GM21526 (cell line): ENCODE measurements around the gene AQP6.

ENCODE experiments used
- ATAC-seq: cut with Tn5 transposase; IDR thresholded peaks from one replicate; pipeline ENCODE4 v1.9.1; 2021; ENCODE audit warnings: moderate library complexity; ENCODE audit not compliant: unreplicated experiment, low FRiP score

AQP6 gene

DNA sequence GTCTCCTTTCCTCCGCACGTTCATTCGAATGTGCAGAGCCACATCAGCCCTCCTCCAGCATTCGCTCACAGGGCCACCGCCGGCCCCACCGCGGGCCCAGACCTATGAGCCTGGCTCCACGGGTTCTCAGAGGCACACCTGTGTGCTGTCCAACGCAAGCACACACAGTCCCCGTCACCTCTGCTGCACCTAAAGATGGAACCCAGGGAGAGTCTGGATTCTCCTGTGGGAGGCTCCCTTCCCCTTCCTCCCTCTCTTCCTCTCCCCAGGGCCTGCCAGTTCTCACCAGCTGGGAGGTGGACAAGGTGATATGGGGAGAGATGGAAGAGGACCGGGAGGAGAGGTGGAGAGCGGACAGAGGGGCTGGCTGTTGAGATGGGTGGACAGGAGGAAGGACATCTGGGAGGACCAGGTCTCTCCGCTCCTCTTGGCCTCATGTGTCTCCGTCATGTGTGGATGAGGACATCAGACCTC is 4.9 kb upstream of the AQP6 start:
- ATAC-seq: no peak

DNA sequence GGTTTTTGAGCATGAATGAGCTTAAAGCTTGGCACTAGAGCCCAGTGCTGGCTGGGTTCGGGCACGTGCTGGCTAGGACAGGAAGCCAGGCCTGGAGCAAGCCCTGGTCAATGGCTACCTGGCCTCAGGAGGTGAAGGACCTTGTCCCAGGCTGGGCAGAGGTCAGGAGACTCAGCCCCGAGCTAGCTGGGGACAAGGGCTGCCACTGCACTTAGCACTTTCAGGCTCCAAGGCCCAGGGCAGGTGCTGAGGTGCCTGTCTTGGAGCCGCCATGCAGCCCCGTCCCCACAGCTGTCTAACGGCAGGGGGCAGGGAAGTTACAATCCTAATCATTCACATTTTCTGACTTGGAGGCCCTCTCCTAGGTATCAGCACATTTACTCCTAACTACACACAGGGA is 4.3 kb upstream of the AQP6 start:
- no peak for ATAC-seq

DNA sequence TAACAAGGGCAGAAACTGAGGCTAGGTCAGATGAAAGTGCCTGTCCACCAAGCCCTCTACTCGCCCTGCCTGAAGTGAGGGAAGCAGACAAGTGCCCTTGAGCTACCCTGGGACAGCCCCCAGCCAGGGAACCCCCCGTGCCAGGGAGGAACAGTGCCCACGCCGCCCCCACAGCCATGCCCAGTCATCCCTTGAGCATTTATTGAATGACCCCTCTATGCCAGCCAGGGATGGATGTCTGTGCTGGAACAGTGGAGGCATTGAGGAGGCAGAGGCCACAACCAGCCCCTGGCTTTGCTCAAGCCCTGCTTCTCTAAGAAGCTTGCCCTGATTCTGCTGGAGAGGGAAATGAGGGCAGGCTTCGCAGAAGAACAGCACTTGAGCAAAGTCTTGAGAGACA is 3.7 kb upstream of the AQP6 start:
- ATAC-seq: no peak

DNA sequence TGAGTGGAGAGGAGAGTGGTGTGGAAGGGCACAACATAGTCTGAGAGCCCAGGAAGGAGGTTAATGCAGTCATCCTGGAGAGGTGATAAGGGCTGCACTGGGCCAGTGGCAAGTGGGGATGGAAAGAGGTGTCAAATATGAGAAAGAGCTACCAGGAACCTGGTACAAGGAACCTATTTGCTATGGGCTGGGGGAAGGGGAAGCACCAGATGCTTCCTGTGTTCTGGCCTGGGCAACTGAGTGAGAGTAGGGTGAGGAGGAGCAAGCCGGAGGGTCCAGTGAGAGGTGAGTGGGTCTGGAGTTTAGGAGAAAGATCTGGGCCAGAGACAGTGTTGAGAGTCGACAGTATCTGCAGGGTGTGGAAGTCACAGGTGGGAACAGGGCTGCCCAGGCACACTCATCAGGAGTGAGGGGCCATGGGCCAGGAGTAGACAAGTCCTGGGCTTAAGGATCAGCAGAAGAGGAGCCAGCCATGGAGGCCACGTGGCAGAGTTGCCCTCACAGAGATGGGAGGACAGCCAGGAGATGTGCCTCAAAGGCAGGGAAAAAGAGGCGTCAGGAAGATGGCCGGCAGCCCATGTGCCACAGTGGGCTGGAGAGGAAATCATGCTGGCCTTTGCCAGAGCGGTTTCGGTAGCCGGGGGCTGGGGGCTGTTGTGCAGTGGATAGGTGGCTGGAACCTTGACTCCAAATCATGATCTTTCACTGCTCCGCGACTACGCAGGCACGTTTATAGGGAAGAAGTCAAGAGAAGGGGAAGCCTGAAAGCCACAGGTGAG is 2.9 kb upstream of the AQP6 start:
- no peak for ATAC-seq

DNA sequence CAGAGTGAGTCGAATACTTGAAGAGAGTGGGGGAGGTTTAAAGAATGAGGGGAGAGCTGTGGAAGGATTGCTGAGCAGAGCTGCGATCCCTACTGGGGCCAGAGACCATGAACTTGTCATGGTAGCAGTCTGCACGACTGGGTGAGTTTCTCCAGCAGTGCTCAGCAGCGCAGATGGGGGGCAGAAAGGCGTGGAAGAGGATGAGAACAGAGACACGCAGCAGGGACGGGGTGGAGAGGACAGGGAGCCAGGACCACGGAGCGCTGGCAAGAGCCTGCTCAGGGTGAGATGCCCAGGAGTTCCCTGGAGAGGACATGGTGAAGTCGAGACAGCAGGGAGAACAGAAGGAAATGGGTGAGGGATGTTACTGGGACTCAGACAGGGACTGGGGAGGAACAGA is 2.1 kb upstream of the AQP6 start:
- ATAC-seq: no peak

DNA sequence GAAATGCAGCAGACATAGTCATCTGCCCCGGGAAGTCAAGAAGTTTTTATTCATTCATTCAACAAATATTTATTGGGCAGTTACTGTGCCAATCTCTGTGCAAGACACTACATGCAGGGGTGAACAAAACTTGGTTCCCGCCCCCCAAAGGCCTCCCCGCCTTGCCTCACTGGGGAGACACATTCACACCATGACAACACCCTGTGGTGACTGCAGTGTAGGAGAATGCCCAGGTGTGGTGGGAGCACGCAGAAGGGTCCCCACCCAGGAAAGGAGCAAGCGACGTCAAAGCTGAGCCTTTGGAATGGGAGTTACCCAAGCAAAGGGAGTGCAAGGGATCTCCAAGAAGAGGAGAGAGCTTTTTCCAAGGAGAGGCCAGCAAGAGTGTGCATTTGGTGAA is 1.6 kb upstream of the AQP6 start:
- no peak for ATAC-seq

DNA sequence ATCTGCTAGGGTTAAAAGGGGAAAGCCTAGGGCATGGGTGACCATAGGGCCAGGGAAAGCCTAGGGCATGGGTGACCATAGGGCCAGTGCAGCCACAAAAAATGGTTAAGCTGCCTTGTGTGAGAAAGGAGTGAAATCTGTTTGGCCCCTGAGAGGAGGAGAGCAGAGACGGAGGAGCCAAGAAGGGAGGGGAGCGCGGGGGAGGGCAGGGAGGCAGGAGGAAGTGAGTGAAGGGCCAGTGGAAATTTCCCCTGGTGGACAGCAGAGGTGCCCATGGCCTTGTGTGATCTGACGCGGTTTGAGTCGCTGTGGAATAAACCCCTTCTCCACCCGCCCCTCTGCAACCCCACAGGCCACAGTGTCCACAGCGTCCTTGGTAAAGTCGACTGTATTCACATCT is 618 bp upstream of the AQP6 start:
- no peak for ATAC-seq

DNA sequence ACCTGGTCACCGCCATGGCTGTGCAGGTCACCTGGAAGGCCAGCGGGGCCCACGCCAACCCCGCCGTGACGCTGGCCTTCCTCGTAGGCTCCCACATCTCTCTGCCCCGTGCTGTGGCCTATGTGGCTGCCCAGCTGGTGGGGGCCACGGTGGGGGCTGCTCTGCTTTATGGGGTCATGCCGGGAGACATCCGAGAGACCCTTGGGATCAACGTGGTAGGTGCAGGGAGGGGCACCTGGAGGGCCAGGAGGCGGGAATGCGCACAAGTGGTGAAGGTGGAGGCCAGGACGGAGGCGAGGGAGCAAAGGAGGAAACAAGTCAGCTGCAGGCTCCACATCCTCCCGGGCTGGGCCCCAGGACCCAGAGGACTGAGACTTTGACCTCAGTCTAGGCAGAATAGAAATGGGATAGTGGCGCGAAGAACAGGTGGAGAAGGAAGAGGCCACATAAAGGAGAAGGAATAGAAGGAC is 649 bp downstream of the AQP6 start:
- ATAC-seq: no peak

DNA sequence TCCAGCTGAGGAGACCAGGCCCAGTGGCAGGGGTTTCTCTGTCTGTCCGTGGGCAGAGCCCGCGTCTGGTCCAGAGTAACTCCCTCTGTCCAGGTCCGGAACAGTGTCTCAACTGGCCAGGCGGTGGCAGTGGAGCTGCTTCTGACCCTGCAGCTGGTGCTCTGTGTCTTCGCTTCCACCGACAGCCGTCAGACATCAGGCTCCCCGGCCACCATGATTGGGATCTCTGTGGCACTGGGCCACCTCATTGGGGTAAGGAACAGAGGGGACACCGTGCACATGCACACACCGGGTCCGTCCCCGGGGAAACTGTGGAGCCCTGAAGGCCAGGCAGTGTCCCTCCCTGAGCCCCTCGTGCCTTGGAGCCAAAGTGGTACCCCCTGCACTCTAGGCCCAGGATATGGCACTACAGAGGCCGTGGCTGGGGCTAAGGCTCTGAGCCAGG is 1.5 kb downstream of the AQP6 start:
- no peak for ATAC-seq

DNA sequence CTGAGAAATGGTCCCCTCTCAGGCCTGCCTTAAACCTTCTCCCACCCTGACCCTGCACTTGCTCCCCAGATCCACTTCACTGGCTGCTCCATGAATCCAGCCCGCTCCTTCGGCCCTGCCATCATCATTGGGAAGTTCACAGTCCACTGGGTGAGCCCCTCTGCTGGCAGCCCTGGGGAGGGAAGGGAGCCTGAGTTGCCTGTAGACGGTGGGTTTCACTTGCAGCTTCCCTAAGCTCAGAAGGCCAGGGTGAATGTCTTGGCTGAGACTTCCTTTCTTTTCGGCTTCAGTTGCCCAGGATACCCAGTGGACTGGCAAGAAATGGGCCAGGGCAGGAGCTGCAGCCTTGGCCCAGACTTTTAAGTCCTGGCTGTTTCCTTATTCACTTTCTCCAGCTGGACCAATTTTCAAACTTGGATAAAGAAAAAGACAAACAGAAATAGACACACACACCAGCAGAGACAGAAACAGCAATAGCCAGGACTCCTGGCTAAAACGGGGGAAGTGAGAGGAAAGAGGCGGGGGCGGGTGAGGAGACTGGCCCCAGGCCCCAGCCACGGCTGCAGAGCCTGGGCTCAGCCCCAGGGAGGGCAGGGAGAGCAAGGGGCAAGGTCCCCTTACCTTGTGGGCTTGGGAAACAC is 2.0 kb downstream of the AQP6 start:
- ATAC-seq: no peak

DNA sequence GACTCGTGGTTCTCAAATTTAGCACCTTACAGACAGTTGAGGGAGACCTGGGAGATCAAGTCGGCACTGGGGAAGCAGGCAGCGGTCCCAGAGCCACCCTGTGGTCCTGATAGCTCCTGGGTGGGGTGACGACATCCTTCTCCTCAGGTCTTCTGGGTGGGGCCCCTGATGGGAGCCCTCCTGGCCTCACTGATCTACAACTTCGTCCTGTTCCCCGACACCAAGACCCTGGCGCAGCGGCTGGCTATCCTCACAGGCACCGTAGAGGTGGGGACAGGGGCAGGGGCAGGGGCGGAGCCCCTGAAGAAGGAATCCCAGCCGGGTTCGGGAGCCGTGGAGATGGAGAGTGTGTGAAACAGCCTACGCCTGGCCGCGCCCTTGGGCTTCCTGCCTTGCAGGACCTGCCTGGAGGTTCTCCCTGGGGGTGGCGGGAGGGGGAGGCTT is 2.6 kb downstream of the AQP6 start:
- no peak for ATAC-seq

DNA sequence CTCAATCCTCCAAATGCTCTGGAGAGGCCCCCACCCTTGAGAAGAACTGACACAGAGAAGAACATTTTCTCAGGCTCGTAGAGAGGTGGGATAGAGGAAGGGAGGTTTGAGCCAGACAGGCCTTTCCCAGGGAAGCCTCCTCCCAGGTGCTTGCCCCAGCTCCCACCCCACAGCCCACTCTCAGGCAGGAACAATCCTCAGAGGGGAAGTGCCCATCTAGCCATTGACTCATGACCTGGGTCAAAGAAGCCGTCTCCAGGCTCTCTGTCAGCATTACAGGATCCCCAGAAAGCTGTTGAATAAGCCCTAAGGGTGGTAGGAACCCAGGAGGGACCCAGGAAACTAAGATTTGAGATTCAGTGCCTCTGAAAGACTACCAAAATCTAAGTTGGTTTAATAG is 3.8 kb downstream of the AQP6 start:
- ATAC-seq: no peak

DNA sequence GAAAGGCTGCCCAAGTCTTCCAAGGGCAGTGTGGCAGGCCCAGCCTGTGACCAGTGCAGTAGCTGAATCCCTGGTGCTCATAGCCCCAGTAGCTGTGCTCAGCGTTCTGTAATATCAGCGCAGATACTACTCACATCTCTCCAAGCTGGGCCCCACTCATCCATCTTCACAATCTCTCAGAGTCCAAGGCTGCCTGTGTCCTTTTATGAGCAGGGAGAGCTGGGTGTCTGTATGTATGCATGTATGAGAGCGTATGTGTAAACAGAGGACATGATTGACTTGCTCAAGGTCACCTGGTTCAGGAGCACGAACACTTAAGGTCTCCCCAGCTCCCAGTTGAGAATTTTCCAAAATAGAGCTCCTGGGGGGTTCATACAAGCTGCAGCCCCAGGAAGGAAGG is 5.4 kb downstream of the AQP6 start:
- ATAC-seq: no peak

DNA sequence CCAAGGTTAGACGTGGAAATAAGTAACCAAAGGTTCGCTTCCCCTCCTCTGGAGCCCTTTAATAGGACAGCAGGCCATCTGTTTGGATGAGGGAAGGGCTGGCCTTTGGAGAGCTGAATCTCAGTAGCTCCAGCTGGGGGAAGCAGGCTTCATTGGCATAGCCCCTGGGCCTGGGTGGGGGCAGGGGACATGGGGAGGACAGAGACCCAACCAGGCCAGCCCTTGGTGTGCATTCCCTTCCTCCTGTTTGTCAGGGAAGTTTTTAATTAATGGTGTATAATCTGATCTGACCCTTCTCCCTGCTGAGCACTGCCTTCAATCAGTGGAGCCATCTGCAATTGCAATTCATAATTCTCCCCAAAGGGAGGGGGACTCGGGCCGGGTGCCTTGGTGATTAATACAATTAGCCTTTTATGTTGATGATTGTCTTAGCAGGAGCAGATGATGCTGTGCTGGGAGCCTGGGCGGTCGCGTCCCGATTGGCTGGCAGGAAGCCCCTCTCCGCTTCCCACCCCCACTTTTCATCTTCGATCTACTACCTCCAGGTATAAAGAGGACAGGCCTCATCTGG is 6.4 kb downstream of the AQP6 start:
- no peak for ATAC-seq

DNA sequence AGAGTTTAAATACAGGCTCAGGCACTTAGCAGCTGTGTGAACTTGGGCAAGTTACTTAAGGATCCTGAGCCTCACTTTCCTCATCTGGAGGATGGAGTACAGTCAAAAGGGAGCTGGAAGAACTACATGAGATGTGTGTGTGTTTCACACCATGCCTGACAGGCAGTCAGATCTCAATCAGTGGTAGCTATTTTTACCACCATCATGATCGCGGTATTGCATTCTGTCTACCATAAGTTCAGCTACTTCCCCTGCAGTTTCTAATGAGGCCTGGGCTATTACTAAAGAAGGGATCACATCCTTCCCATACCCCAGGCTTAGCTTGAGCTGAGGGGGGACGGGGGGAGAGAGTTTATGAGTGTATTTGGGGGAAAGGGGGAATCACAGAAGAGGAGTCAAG is 7.0 kb downstream of the AQP6 start:
- ATAC-seq: no peak

DNA sequence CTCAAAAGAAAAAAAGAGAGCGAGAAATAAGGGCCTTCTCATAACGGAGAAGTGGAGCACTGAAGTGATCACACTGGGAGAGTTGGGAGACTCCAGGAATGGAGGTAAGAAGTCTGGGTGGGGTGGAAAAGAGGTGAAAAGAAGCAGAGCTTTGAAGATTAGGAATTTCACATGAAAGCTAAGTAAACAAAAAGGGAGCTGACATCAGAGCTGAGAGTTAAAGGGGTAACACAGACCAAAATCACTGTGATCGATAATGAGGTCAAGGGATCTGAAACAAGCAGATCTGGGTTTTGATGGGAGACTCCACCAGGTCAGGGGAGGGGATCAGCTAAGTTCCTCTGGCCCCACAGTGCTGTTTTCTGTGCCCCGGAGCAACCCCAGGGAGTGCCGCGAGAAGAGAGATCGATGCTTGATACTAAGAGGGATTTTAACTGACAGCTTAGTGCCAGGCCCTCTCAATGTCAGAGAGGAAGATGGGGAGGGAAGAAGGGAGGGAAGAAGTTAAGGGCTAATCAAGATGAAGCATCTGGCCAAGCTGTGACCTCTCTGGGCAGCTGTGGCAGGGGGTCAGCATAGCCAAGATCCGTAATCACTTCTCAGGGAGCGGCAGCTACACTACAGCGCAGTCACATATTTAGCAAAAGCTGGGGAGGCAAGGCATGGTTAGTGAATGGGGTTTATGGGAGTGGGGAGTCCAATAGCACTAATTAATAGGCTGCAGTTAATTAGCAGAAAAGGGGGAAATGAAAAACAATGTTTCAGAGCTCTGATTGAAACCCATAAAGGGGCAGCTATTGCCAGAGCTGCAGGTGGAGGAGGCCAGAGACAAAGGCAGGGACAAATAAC is 8.0 kb downstream of the AQP6 start:
- ATAC-seq: no peak

DNA sequence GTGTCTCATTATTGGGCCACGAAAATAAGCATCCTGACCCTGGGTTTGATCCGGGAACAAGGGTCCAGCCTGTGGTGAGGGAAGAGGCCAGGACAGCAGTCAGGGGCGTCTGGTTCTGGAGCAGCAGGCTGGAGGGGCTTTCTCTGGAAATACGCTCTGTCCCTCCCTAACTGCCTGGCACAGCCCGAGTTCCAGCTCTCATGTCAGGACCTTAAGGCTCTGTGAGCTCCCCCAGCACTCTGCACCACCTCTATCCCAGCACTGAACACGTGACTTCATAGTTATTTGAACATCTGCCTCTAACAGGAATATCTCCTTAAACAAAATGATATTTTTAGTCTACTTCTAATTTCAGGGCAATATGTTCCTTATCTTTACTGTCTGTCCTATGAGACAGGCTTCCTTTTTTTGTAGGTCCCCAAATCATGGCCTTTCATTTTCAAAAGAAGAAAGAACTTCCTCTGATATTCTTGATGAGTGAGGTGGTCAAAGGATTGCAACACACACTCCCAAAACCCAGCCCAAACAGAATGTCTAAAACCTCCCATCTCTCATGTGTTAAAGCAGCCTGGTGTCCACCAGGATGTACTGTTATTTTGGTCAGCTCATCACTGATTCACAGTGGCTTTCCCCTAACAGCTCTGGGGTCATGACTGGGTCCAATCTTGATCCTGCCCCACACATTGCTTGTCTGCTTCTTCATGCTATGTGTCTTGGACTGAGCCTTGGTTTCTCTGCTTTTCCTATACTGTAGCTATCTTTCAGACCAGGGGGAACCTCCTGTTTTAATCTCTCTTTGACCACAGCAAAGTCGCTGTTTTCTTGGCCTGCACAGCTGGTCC is 9.7 kb downstream of the AQP6 start:
- ATAC-seq: no peak

DNA sequence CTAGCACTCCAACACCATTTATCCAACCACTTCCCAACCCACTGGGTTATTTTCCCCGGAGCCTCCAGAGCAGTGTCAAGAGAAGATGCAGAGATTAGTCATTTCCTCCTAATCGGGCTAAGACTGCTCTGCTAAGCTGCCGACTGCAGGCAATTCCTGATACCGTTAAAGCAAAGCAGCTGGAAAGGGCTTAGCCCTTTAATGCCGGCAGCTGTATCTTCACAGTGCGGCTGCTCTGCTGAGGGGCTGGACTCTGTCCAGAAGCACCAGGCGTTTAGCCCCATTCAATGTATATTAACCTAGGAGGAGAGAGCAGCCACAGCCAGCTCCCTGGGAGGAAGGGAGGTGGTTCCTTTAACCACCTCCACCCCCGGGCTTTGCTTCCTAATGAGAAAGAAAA is 11.1 kb downstream of the AQP6 start:
- no peak for ATAC-seq

DNA sequence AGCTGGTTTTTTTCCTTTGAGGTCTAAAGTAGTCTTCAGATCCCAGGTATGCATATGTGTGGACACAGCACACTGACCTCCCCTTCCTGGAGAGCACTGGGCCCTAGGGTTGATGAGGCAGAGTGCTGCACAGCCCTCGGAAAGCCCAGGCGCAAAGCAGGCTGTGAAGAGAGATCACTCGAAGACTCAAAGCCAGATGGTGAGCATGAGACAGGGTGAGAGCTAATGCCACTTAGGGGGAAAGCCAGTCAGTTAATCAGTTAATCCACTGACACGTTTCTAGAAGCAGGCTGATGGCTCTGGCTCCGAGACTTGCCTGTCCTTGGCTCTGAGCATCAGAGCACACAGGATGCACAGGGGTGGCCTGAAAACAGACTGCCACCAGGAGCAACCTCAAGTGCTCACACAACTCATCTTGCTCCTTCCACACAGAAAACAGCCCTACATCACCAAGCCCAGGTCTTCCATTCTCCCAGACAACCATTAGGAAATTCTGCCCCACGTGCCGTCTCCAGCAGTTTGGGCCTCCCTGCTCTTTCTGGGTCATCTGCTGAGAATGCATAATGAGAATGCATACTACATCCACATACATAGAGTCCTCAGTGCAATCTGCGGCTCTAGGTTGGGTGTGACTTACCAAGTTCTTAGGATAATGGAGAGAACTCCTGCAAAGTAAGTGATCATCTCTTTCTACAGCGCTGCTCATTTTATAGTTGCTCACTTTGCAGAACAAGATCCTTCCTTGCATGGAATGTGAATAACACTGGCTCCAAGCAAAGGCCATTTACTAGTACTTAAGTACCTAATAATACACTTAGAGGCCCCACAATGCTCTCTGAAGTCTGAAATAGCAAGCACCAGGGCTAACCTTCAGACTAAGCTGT is 12.0 kb downstream of the AQP6 start:
- ATAC-seq: no peak
